K562 (cell line): ENCODE data around the gene ERCC6L. TPM values are rescaled to one million over a fixed set of nuclear protein-coding genes. Genes with fewer than 3 reads are reported as not detected.

ENCODE experiments used
- BCOR ChIP-seq: fragments of 450-650 bp; IDR thresholded peaks from 2 replicates; pipeline ENCODE4 v1.6.1; 2016
- ESRRA ChIP-seq: fragments of 450-650 bp; IDR thresholded peaks from 2 replicates; pipeline ENCODE4 v1.6.1; 2014; ENCODE audit warnings: low read depth, mild to moderate bottlenecking, moderate library complexity, borderline replicate concordance
- HMGN3 ChIP-seq: IDR thresholded peaks from 2 replicates; pipeline ENCODE4 v1.6.1; 2011; ENCODE audit warnings: borderline replicate concordance, low read depth, mild to moderate bottlenecking, mixed read lengths, low read length; ENCODE audit not compliant: insufficient read length; ENCODE audit errors: extremely low read depth
- HMGXB4 ChIP-seq: sonication (generic); formaldehyde crosslinking; IDR thresholded peaks from 2 replicates; pipeline ENCODE4 v1.8.1; 2023; ENCODE audit warnings: mild to moderate bottlenecking, missing genetic modification reagents
- HOMEZ ChIP-seq: fragments of 250-450 bp; sonication (Bioruptor Pico); IDR thresholded peaks from 2 replicates; pipeline ENCODE4 v1.4.0; 2020; ENCODE audit warnings: mild to moderate bottlenecking, moderate library complexity
- KDM1A ChIP-seq, 2 experiments: fragments of 450-650 bp; IDR thresholded peaks; 2 replicates each; pipeline ENCODE4 v1.6.1; 2016; ENCODE audit warnings: mild to moderate bottlenecking in 2 of 2
- NELFE ChIP-seq: IDR thresholded peaks from 2 replicates; pipeline ENCODE4 v1.6.1; 2011; ENCODE audit warnings: mild to moderate bottlenecking; ENCODE audit not compliant: insufficient read depth, insufficient read length
- POLR2A ChIP-seq: fragments of 450-650 bp; conservative IDR thresholded peaks from 2 replicates; pipeline ENCODE4 v1.6.1; 2016
- RFX5 ChIP-seq: IDR thresholded peaks from 2 replicates; pipeline ENCODE4 v1.6.1; 2011; ENCODE audit warnings: low read depth, mild to moderate bottlenecking, improper control_type of control experiment, low read length
- SMAD2 ChIP-seq: fragments of 150-350 bp; IDR thresholded peaks from 2 replicates; pipeline ENCODE4 v1.6.1; 2014; ENCODE audit warnings: low read depth, mild to moderate bottlenecking, low read length
- ZNF583 ChIP-seq: fragments of 250-450 bp; sonication (Bioruptor Pico); IDR thresholded peaks from 2 replicates; pipeline ENCODE4 v1.4.0; 2020
- ZNF695 ChIP-seq: fragments of 450-650 bp; formaldehyde crosslinking; IDR thresholded peaks from 2 replicates; pipeline ENCODE4 v1.4.0; 2020; ENCODE audit warnings: mild to moderate bottlenecking, moderate library complexity
- ZNF707 ChIP-seq: fragments of 250-450 bp; sonication (Bioruptor Pico); conservative IDR thresholded peaks from 2 replicates; pipeline ENCODE4 v1.8.0; 2022; ENCODE audit warnings: inconsistent platforms, mild to moderate bottlenecking, moderate library complexity
- ZNF778 ChIP-seq: fragments of 450-650 bp; formaldehyde crosslinking; IDR thresholded peaks from 2 replicates; pipeline ENCODE4 v1.4.0; 2020; ENCODE audit warnings: mild to moderate bottlenecking, moderate library complexity
- polyA plus RNA-seq, 8 experiments: library from polyadenylated mRNA; depleted of rRNA in 4 of 8; stranded (reverse) in 5 of 8; unstranded in 3 of 8; fragments of >200 nt; fragmentation: Nextera tagmentation in 2 of 8; fragmentation: Illumina TruSeq in 1 of 8; extraction: Ambion mirVana in 2 of 8; extraction: Trizol in 1 of 8; gene quantifications; 2 replicates each; pipeline versions ENCODE4 v1.2.1 to v1.2.3, GENCODE V29; 2011 to 2014; ENCODE audit warnings: inconsistent platforms in 1 of 8, missing spikeins in 1 of 8
- total RNA-seq, 7 experiments: library from RNA; depleted of rRNA in 6 of 7; stranded (reverse); fragments of >200 nt in 6 of 7; fragmentation: Illumina TruSeq in 2 of 7; extraction: Trizol in 2 of 7; gene quantifications; 2 replicates each; pipeline versions ENCODE4 v1.2.1 to v1.2.3, GENCODE V29; 2011 to 2021; ENCODE audit warnings: low replicate concordance in 1 of 7
- TF ChIP-seq, protein P1 (sequence below): IDR thresholded peaks from 2 replicates; pipeline ENCODE4 v1.6.1; 2011; ENCODE audit not compliant: insufficient read length; ENCODE audit errors: extremely low read depth
- TF ChIP-seq, protein P2 (sequence below): sonication (generic); formaldehyde crosslinking; IDR thresholded peaks from 2 replicates; pipeline ENCODE4 v1.8.1; 2023; ENCODE audit warnings: mild to moderate bottlenecking, missing genetic modification reagents
- TF ChIP-seq, protein P3 (sequence below): sonication (generic); formaldehyde crosslinking; IDR thresholded peaks from 2 replicates; pipeline ENCODE4 v1.5.0; 2020; ENCODE audit warnings: missing genetic modification reagents
- TF ChIP-seq, protein P4 (sequence below), 2 experiments: fragments of 150-350 bp in 1 of 2; IDR thresholded peaks; 2 replicates each; pipeline ENCODE4 v1.6.1; 2012 to 2016; ENCODE audit warnings: low read depth in 2 of 2, low read length in 2 of 2, mild to moderate bottlenecking in 1 of 2, moderate library complexity in 1 of 2

The ERCC6L gene
- total and polyA plus RNA-seq, 9 of the 15 experiments (the other 6 are each of a cell fraction or from before 2014, with no cell fraction given), result 6.4 to 17.4 (median 11.9) TPM

- TF ChIP-seq, protein P1, sequence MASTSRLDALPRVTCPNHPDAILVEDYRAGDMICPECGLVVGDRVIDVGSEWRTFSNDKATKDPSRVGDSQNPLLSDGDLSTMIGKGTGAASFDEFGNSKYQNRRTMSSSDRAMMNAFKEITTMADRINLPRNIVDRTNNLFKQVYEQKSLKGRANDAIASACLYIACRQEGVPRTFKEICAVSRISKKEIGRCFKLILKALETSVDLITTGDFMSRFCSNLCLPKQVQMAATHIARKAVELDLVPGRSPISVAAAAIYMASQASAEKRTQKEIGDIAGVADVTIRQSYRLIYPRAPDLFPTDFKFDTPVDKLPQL, result no peak
- TF ChIP-seq BCOR (peak; percentile 93), NELFE (no peak), HOMEZ (CRISPR knock-in tag) (no peak), POLR2A (no peak), ESRRA (peak; percentile 97), RFX5 (no peak), KDM1A (IDR thresholded peaks at IDR 0.05) (peak; percentile 50 to 72; a peak in 3 of 4 replicates), ZNF778 (CRISPR knock-in tag) (no peak), ZNF707 (CRISPR knock-in tag) (no peak), ZNF695 (CRISPR knock-in tag) (no peak), HMGXB4 (CRISPR knock-in tag) (no peak), ZNF583 (no peak), HMGN3 (no peak), SMAD2 (no peak)
- TF ChIP-seq, protein P2, sequence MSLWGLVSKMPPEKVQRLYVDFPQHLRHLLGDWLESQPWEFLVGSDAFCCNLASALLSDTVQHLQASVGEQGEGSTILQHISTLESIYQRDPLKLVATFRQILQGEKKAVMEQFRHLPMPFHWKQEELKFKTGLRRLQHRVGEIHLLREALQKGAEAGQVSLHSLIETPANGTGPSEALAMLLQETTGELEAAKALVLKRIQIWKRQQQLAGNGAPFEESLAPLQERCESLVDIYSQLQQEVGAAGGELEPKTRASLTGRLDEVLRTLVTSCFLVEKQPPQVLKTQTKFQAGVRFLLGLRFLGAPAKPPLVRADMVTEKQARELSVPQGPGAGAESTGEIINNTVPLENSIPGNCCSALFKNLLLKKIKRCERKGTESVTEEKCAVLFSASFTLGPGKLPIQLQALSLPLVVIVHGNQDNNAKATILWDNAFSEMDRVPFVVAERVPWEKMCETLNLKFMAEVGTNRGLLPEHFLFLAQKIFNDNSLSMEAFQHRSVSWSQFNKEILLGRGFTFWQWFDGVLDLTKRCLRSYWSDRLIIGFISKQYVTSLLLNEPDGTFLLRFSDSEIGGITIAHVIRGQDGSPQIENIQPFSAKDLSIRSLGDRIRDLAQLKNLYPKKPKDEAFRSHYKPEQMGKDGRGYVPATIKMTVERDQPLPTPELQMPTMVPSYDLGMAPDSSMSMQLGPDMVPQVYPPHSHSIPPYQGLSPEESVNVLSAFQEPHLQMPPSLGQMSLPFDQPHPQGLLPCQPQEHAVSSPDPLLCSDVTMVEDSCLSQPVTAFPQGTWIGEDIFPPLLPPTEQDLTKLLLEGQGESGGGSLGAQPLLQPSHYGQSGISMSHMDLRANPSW (CRISPR knock-in tag), result no peak
- TF ChIP-seq, protein P3, sequence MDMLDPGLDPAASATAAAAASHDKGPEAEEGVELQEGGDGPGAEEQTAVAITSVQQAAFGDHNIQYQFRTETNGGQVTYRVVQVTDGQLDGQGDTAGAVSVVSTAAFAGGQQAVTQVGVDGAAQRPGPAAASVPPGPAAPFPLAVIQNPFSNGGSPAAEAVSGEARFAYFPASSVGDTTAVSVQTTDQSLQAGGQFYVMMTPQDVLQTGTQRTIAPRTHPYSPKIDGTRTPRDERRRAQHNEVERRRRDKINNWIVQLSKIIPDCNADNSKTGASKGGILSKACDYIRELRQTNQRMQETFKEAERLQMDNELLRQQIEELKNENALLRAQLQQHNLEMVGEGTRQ, result no peak
- TF ChIP-seq, protein P4, sequence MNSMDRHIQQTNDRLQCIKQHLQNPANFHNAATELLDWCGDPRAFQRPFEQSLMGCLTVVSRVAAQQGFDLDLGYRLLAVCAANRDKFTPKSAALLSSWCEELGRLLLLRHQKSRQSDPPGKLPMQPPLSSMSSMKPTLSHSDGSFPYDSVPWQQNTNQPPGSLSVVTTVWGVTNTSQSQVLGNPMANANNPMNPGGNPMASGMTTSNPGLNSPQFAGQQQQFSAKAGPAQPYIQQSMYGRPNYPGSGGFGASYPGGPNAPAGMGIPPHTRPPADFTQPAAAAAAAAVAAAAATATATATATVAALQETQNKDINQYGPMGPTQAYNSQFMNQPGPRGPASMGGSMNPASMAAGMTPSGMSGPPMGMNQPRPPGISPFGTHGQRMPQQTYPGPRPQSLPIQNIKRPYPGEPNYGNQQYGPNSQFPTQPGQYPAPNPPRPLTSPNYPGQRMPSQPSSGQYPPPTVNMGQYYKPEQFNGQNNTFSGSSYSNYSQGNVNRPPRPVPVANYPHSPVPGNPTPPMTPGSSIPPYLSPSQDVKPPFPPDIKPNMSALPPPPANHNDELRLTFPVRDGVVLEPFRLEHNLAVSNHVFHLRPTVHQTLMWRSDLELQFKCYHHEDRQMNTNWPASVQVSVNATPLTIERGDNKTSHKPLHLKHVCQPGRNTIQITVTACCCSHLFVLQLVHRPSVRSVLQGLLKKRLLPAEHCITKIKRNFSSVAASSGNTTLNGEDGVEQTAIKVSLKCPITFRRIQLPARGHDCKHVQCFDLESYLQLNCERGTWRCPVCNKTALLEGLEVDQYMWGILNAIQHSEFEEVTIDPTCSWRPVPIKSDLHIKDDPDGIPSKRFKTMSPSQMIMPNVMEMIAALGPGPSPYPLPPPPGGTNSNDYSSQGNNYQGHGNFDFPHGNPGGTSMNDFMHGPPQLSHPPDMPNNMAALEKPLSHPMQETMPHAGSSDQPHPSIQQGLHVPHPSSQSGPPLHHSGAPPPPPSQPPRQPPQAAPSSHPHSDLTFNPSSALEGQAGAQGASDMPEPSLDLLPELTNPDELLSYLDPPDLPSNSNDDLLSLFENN (IDR thresholded peaks at IDR 0.05; ENCODE audit: low read depth in 2 of 2, low read length in 2 of 2), result no peak
Observed at GRCh38 chrX:72180539-72180938, 58.3 kb downstream of the ERCC6L start (continued).
